HepG2 (cell line): ENCODE measurements around the gene UQCR10. TPM values are rescaled to one million over a fixed set of nuclear protein-coding genes. Genes with fewer than 3 reads are reported as not detected.

Experiments
- ATAC-seq: fragments of 200-7000 bp; cut with Tn5 transposase; 3 replicates; pipeline ENCODE4 v1.9.1; 2020; ENCODE audit warnings: mild to moderate bottlenecking, moderate library complexity
- BruUV-seq: library from RNA; stranded (reverse); fragments of 400-500 nt; replicated peaks from 2 replicates; lab custom pipeline; 2021; lab: Mats Ljungman, UMichigan
- CTCF ChIA-PET: fragments of 300-600 bp; formaldehyde crosslinking; extraction: SDS; loops from one replicate; lab custom pipeline; 2021; ENCODE audit warnings: low total read pairs, inconsistent platforms, low intra/inter-chr PET ratio; lab: Yijun Ruan, JAX
- POLR2A ChIA-PET: fragments of 350-600 bp; sonication (Branson Sonifier 250); formaldehyde crosslinking; loops from one replicate; lab custom pipeline; 2020; ENCODE audit warnings: antibody characterized with exemption, inconsistent platforms; lab: Yijun Ruan, JAX
- DNase-seq: peaks from one replicate; pipeline ENCODE4 v3.0.0-alpha.2; 2015; ENCODE audit warnings: low spot score
- FAIRE-seq: peaks from 3 replicates; lab custom pipeline; 2011; peaks lifted over from hg19 to GRCh38; lab: Jason Lieb, UNC
- H2AFZ ChIP-seq: one replicate; pipeline ENCODE4 v1.6.1; 2011; ENCODE audit warnings: low read length, inconsistent platforms
- H3K27ac ChIP-seq: fragments of 300-600 bp; 3 replicates; pipeline ENCODE4 v1.8.0; 2011; ENCODE audit warnings: mixed run types, mild to moderate bottlenecking, mixed read lengths, low read length, inconsistent platforms; ENCODE audit not compliant: insufficient read depth; ENCODE audit errors: extremely low read length
- H3K27me3 ChIP-seq, 2 experiments: fragments of 200-600 bp in 1 of 2; 2 replicates in 1 of 2; 3 replicates in 1 of 2; pipeline versions ENCODE4 v1.6.0 to v1.8.0; 2011; ENCODE audit warnings: low read length in 2 of 2, mild to moderate bottlenecking in 2 of 2, moderate library complexity in 2 of 2, inconsistent platforms in 1 of 2; ENCODE audit not compliant: insufficient read depth in 2 of 2, control insufficient read depth in 1 of 2
- H3K36me3 ChIP-seq, 2 experiments: fragments of 200-600 bp in 1 of 2; replicated peaks in 1 of 2; 2 replicates in 1 of 2; 3 replicates in 1 of 2; pipeline versions ENCODE4 v1.5.1 to v1.8.0; 2011; ENCODE audit warnings: low read length in 2 of 2, inconsistent platforms in 1 of 2; ENCODE audit not compliant: insufficient read depth in 2 of 2, control insufficient read depth in 1 of 2
- H3K4me1 ChIP-seq: 2 replicates; pipeline ENCODE4 v1.5.1; 2012; ENCODE audit warnings: low read length, inconsistent platforms; ENCODE audit not compliant: insufficient read depth
- H3K4me2 ChIP-seq: 2 replicates; pipeline ENCODE4 v1.6.0; 2011; ENCODE audit warnings: low read depth, low read length, inconsistent platforms
- H3K4me3 ChIP-seq, 3 experiments: fragments of 200-600 bp in 1 of 3; sonication (generic), shearing (Covaris generic) in 1 of 3; replicated peaks in 1 of 3; 2 replicates each; pipeline ENCODE4 v1.5.1; 2011 to 2016; ENCODE audit warnings: low read length in 3 of 3, inconsistent platforms in 2 of 3, low read depth in 2 of 3, mild to moderate bottlenecking in 2 of 3, control low read depth in 1 of 3, mixed read lengths in 1 of 3; ENCODE audit not compliant: insufficient read depth in 1 of 3
- H3K79me2 ChIP-seq: one replicate; pipeline ENCODE4 v1.6.1; 2011; ENCODE audit warnings: low read length, inconsistent platforms; ENCODE audit not compliant: insufficient read depth
- H3K9ac ChIP-seq: 2 replicates; pipeline ENCODE4 v1.6.0; 2011; ENCODE audit warnings: mild to moderate bottlenecking, low read depth, low read length, inconsistent platforms; ENCODE audit not compliant: insufficient read depth
- H3K9me3 ChIP-seq: 2 replicates; pipeline ENCODE4 v1.5.1; 2012; ENCODE audit warnings: mild to moderate bottlenecking, low read length
- H4K20me1 ChIP-seq: 2 replicates; pipeline ENCODE4 v1.6.0; 2011; ENCODE audit warnings: inconsistent platforms, mild to moderate bottlenecking, low read length, moderate library complexity; ENCODE audit not compliant: insufficient read depth
- CHCHD3 ChIP-seq: sonication (generic); formaldehyde crosslinking; IDR thresholded peaks from 2 replicates; pipeline ENCODE4 v1.8.0; 2022; ENCODE audit warnings: mild to moderate bottlenecking, missing genetic modification reagents, moderate library complexity
- EP300 ChIP-seq, 3 experiments: sonication (generic) in 1 of 3; formaldehyde crosslinking in 1 of 3; IDR thresholded peaks; 2 replicates each; pipeline versions ENCODE4 v1.5.1 to v1.6.1; 2011 to 2020; ENCODE audit warnings: low read depth in 2 of 3, low read length in 2 of 3, borderline replicate concordance in 1 of 3, improper control_type of control experiment in 1 of 3, mild to moderate bottlenecking in 1 of 3, missing genetic modification reagents in 1 of 3, moderate library complexity in 1 of 3
- HOXA9 ChIP-seq: sonication (generic); formaldehyde crosslinking; IDR thresholded peaks from 2 replicates; pipeline ENCODE4 v1.8.1; 2022; ENCODE audit warnings: missing genetic modification reagents, mild to moderate bottlenecking, moderate library complexity, borderline replicate concordance
- RNF2 ChIP-seq: fragments of 450-650 bp; conservative IDR thresholded peaks from 2 replicates; pipeline ENCODE4 v1.6.1; 2016; ENCODE audit warnings: low read depth
- SKIL ChIP-seq: sonication (generic); formaldehyde crosslinking; IDR thresholded peaks from 2 replicates; pipeline ENCODE4 v1.8.0; 2022; ENCODE audit warnings: missing genetic modification reagents, mild to moderate bottlenecking, moderate library complexity, borderline replicate concordance
- SRY ChIP-seq: sonication (generic); formaldehyde crosslinking; IDR thresholded peaks from 2 replicates; pipeline ENCODE4 v1.8.0; 2022; ENCODE audit warnings: mild to moderate bottlenecking, missing genetic modification reagents
- TBX3 ChIP-seq: fragments of 450-650 bp; IDR thresholded peaks from 2 replicates; pipeline ENCODE4 v1.6.1; 2017; ENCODE audit warnings: antibody characterized with exemption, mild to moderate bottlenecking, inconsistent platforms, borderline replicate concordance
- THAP8 ChIP-seq: sonication (generic); formaldehyde crosslinking; IDR thresholded peaks from 2 replicates; pipeline ENCODE4 v1.5.1; 2020; ENCODE audit warnings: missing genetic modification reagents, mild to moderate bottlenecking, borderline replicate concordance
- TIGD3 ChIP-seq: sonication (generic); formaldehyde crosslinking; IDR thresholded peaks from 2 replicates; pipeline ENCODE4 v1.5.1; 2020; ENCODE audit warnings: mild to moderate bottlenecking, missing genetic modification reagents, borderline replicate concordance
- ZFAT ChIP-seq: sonication (generic); formaldehyde crosslinking; conservative IDR thresholded peaks from 2 replicates; pipeline ENCODE4 v1.8.1; 2023; ENCODE audit warnings: missing genetic modification reagents, inconsistent platforms
- ZFYVE20 ChIP-seq: sonication (generic); formaldehyde crosslinking; IDR thresholded peaks from 2 replicates; pipeline ENCODE4 v1.8.0; 2023; ENCODE audit warnings: low read depth, mild to moderate bottlenecking, moderate library complexity, missing genetic modification reagents, borderline replicate concordance
- ZNF30 ChIP-seq: sonication (generic); formaldehyde crosslinking; IDR thresholded peaks from 2 replicates; pipeline ENCODE4 v1.5.0; 2020; ENCODE audit warnings: mild to moderate bottlenecking, missing genetic modification reagents
- ZNF574 ChIP-seq: sonication (generic); formaldehyde crosslinking; IDR thresholded peaks from 2 replicates; pipeline ENCODE4 v1.4.0; 2020; ENCODE audit warnings: missing genetic modification reagents
- ZNF775 ChIP-seq: sonication (generic); formaldehyde crosslinking; IDR thresholded peaks from 2 replicates; pipeline ENCODE4 v1.4.0; 2020; ENCODE audit warnings: missing genetic modification reagents, mild to moderate bottlenecking, moderate library complexity, borderline replicate concordance
- WGBS: methylation state at CpG from one replicate; pipeline ENCODE4 v1.1.6; 2017; ENCODE audit warnings: low lambda C conversion rate; 5-methylcytosine and 5-hydroxymethylcytosine counted together
- in situ Hi-C: cut with HindIII; loops from 2 replicates; pipeline ENCODE4 v1.10.0; 2017; ENCODE audit warnings: low pct_unique_long_range_greater_than_20kb; ENCODE audit not compliant: extremely low pct_ligation_motif_present
- intact Hi-C: fragments of 100-400 bp; cut with micrococcal nuclease; formaldehyde crosslinking; loops from one replicate; pipeline ENCODE4 v1.10.0; 2022; ENCODE audit not compliant: unreplicated experiment
- polyA plus RNA-seq, 8 experiments: library from polyadenylated mRNA; depleted of rRNA in 3 of 8; stranded (reverse) in 7 of 8; unstranded in 1 of 8; fragments of >200 nt; fragmentation: Illumina TruSeq in 4 of 8; extraction: Trizol in 4 of 8; gene quantifications; 2 replicates each; pipeline versions ENCODE4 v1.2.1 to v1.2.3, GENCODE V29; 2011 to 2016; ENCODE audit warnings: low read depth in 4 of 8, missing spikeins in 1 of 8, mixed read lengths in 1 of 8; ENCODE audit not compliant: insufficient read depth in 1 of 8
- total RNA-seq, 5 experiments: library from RNA; depleted of rRNA; stranded (reverse); fragments of >200 nt; fragmentation: Illumina TruSeq; extraction: Trizol; gene quantifications; 2 replicates each; pipeline ENCODE4 v1.2.3, GENCODE V29; 2016; ENCODE audit warnings: low read depth in 1 of 5

Gene UQCR10
- total and polyA plus RNA-seq, 2 of the 13 experiments (the other 11 are each of a cell fraction or from before 2014, with no cell fraction given), result 225 to 232 TPM

GRCh38 chr22:29733362-29734201, 33.6 kb upstream of the UQCR10 start:
- CTCF ChIA-PET, result no interaction called here
- Histone ChIP-seq H4K20me1 (no peaks in the 10 kb centered on the region), H3K4me2 (no peak overlapping the region), H3K9me3 (no peaks in the 10 kb centered on the region), H3K9ac (no peak overlapping the region), H2AFZ (no peak overlapping the region), H3K4me1 (0 out of 2 replicates have a peak, but pooled peaks cover 7% of the 10 kb centered on the region), H3K27ac (no peak overlapping the region), H3K36me3 (peaks cover 3 to 6% of the 10 kb centered on the region in 2 experiments; a peak in 3 of 5 replicates), H3K79me2 (no peaks in the 10 kb centered on the region), H3K27me3 (no peaks in the 10 kb centered on the region), H3K4me3 (no peak overlapping the region)
- in situ Hi-C loops, result no loop called here
- WGBS, result 95% methylated on average over 10 of the region's 19 CpGs
- TF ChIP-seq RNF2, result no peak
- no peak for TF ChIP-seq ZFAT
- no peak for TF ChIP-seq TIGD3 (CRISPR knock-in tag)
- no peak for TF ChIP-seq HOXA9 (CRISPR knock-in tag)
- TF ChIP-seq ZNF775 (CRISPR knock-in tag), result no peak
- no peak for TF ChIP-seq THAP8
- no peak for TF ChIP-seq SKIL (CRISPR knock-in tag)
- TF ChIP-seq ZNF574, result no peak
- no peak for TF ChIP-seq ZFYVE20 (CRISPR knock-in tag)
- no peak for TF ChIP-seq TBX3
- TF ChIP-seq ZNF30 (CRISPR knock-in tag), result no peak
- no peak for TF ChIP-seq EP300 (IDR thresholded peaks at IDR 0.05; ENCODE audit: low read depth in 2 of 2, low read length in 2 of 2)
- TF ChIP-seq EP300 (CRISPR knock-in tag; IDR thresholded peaks at IDR 0.05; ENCODE audit: borderline replicate concordance), result no peak
- TF ChIP-seq CHCHD3 (CRISPR knock-in tag), result no peak
- TF ChIP-seq SRY, result no peak
- no peak for DNase-seq
- BruUV-seq, result no TSS peak
- no peak for ATAC-seq
- POLR2A ChIA-PET, result no interaction called here
- FAIRE-seq, result no peak
- intact Hi-C loops, result no loop called here
